IPS-NIHi7 (cell line): ENCODE measurements around the gene ATP2B2.

Source experiments
- DNase-seq: peaks from one replicate; pipeline ENCODE4 v3.0.0; 2012; ENCODE audit warnings: mixed read lengths; ENCODE audit errors: extremely low spot score

The ATP2B2 gene

GRCh38 chr3:10529809-10530208 lies 24.4 kb upstream of the ATP2B2 start:
- DNase-seq, result no peak

DNA sequence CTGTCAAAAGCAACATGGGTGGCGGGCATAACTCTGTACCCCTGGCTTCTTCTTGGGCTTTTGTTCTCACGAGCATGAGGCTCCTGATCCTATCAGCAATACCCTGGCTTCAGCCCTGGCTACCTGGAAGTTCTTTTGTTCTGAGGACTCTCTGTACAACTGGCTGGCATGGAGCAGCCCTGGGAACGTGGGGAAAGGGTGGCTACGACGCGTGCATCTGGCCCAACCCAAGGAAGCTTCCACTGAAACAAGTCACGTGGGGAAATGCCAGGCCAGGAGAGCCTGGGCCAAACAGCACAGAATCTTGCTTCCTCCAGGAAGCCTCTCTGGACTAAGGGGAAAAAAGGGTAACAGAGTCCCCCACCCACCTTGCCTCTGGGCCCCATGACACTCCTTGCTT lies 22.7 kb upstream of the ATP2B2 start:
- no peak for DNase-seq

- DNase-seq, result no peak
Measured at GRCh38 chr3:10527295-10528001, 22.1 kb upstream of the ATP2B2 start.

GRCh38 chr3:10526366-10526765 lies 21.0 kb upstream of the ATP2B2 start:
- no peak for DNase-seq

- DNase-seq, result no peak
Measured at GRCh38 chr3:10524799-10525301, 19.5 kb upstream of the ATP2B2 start.

- DNase-seq, result no peak
Measured at GRCh38 chr3:10524270-10524669, 18.9 kb upstream of the ATP2B2 start.

GRCh38 chr3:10523561-10523960 lies 18.2 kb upstream of the ATP2B2 start:
- no peak for DNase-seq

- DNase-seq, result no peak
Measured at GRCh38 chr3:10522646-10523303, 17.4 kb upstream of the ATP2B2 start.

GRCh38 chr3:10521772-10522441 lies 16.5 kb upstream of the ATP2B2 start:
- no peak for DNase-seq

GRCh38 chr3:10520072-10520471 lies 14.7 kb upstream of the ATP2B2 start:
- DNase-seq, result no peak

DNA sequence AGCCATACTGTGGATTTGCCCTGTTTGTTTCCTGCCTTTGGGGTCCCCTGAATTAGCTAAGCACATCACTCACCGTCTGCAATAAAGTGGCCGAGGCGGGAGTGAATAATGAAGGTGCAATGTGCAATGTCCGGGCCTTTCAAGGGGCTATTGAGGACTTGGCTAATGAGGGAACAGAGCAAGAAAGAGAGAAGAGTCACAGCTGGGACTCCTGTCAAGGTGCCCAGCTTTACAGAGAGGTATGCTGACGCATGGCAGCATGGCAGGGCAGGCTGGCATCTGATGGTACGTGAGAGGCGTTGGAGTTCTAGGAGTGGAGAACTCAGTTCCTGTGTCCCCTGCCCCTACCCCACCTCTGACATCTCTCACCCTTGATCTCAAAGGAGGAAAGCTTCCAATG lies 13.8 kb upstream of the ATP2B2 start:
- DNase-seq, result no peak

- DNase-seq, result no peak
Measured at GRCh38 chr3:10518506-10519150, 13.2 kb upstream of the ATP2B2 start.

DNA sequence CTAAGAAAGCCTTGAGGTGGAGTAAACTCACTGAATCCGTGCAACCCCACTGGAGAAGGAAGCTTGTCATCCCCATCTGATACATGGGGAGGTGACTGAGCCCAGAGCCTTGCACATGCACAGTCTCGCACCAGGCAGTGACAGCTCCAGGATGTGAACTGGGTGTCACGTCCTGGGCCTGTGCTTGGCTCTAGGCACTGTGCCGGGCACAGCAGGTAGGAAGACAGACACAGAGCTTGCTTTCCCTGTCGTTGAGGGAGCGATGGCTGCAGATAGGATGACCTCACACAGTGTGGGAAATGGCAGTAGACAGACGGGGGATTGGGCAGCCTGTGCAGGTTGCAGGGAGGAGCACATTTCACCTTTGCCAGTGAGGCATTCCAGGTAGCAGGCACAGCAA lies 12.2 kb upstream of the ATP2B2 start:
- no peak for DNase-seq

GRCh38 chr3:10516544-10517452 lies 11.4 kb upstream of the ATP2B2 start:
- DNase-seq, result no peak

DNA sequence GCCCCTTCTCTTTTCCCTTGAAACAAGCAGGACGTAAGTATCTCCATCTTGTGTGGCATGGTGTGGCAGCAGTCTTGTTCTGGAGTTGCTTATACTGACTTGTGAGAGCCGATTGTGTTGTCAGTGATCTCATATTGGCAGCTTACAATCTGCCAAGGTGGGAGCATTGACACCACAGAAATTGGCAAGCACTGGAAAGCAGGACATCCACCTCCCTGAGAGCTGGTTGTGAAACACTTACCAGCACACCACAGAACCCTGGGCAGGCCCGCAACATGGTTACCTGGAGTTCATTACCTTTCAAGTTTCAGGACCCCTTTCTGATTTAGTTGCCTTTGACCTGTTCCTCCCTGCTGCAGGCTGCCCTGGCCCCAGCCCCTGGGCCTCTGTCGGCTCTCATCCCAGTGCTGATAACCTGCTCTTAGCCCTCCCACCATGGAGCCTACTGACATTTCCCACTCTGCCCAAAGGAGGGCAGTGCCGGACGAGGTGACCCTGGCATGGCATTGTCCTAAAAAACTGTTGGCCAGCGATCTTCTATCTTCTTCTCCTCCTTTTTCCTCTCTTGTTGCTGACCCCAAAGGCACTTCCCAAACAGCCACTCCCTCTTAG lies 10.6 kb upstream of the ATP2B2 start:
- peak; percentile 67 for DNase-seq

GRCh38 chr3:10515396-10515795 lies 10.0 kb upstream of the ATP2B2 start:
- no peak for DNase-seq

DNA sequence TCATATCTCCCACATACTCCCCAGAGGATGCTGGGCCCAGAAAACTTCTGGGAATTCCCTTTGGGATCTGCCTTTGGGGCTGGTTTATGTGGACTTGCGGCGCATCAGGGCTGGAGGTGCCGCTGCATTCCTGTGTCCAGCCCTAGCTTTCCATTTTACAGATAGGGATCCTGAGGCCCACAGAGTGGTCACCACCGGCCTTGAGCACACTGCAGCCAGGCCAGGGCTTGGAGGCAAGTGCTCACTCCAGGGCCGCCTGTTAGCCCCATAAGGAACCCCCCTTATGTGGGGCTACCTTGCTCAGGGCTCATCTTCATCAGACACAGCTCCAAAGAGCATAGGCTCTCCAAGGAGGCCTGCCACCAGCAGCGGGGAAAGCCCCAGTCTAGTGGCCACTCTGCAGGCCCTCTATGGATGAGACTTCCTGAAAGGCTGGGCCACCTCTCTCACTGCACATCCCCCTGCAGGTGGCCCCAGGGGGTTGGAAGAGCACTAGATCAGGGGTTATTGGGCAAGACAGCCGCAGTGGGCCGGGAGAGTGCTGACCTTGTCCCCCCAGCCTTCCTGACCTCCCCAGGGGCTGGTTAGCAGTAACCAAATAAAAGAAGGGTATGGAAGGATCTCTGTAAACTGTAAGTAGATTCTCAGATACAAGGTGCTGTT lies 9.2 kb upstream of the ATP2B2 start:
- no peak for DNase-seq

DNA sequence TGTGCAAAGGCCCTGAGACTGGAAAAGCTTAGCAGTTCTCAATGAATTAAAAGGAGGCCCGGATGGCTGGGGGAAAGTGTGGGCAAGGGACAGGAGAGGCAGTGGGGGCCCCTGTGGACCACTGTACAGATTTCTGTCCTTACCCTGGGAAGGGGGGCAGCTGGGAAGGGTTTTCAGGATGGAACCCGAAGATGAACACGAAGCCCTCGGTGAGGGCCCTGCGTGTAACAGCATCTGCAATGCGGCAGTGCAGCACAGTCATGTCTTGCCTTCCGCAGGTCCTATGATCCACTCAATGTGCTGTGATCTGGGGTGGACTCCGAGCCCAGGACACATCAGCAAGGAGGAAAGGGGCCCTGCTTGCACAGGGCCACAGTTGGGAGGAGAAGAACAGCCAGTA lies 7.9 kb upstream of the ATP2B2 start:
- DNase-seq, result no peak

DNA sequence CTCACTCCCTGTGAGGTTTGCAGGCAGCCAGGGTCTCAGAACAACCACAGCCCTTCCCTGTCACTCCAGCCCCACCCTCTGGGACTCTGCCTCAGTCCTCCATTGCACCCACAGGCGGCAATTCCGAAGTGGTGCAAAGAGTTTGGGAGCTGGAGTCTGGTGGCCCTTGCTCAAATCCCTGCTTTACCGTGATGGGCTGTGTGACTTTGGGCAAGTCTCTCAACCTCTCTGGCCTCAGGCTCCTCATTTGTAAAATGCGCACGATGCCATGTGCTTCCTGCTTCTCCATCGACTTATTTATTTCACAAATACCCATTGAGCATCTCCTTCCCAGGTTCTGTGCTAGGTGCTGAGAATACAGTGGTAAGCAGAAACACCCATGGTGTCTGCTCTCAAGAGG lies 7.3 kb upstream of the ATP2B2 start:
- DNase-seq, result no peak

DNA sequence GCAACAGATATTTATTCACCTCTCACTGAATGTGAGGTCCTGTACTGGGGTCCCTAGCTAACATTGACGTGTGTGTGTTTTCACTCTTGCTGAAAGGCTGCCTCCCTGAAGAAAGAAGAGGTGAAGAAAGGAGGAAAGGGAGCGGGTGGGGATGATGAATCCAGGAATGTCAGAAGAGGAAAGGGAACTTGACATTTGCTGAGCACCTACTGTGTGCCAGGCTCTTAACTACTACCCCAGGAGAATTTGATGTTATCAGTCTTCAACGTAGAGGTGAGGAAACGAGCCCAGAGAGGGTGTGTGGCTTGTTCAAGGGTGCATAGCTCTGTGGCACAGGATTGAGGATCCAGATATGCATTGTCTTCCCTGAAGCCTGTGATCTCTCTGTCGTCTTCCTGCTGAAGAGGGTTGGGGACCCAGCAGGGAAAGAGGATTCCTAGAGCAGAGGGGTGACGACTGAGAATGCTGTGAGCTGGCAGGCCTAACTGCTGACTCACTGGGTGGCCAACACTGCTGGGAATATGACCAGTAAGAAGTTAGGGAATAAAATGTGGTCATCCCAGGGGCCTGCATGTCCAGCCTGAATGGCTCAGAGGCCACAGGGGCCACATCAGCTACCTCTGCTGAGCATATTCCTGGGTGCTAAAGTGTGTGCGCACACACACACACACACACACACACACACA lies 6.6 kb upstream of the ATP2B2 start:
- no peak for DNase-seq
